OCI-LY3 (cell line): ENCODE data around the gene OR51V1.

Experiments used
- CTCF ChIP-seq: fragments of 200-600, 300-600 bp; sonication (generic); IDR thresholded peaks from 2 replicates; pipeline ENCODE4 v1.5.1; 2014; ENCODE audit warnings: antibody characterized with exemption, low read length, low read depth
- EZH2phosphoT487 ChIP-seq: fragments of 200-600 bp; shearing (Covaris generic); IDR thresholded peaks from 2 replicates; pipeline ENCODE4 v1.6.1; 2018; ENCODE audit warnings: antibody characterized with exemption, mixed run types, low read depth

GRCh38 chr11:5245155-5245554 is 44.7 kb upstream of the OR51V1 start:
- TF ChIP-seq CTCF = no peak
- TF ChIP-seq EZH2phosphoT487 = no peak
